Mammary epithelial cell (primary cell): ENCODE data around the gene ISOC2.

Experiments
- EZH2 ChIP-seq: IDR thresholded peaks from 2 replicates; pipeline ENCODE4 v1.6.1; 2012; ENCODE audit warnings: low read length, inconsistent platforms, borderline replicate concordance
- TF ChIP-seq, protein P1 (sequence below), 2 donors: IDR thresholded peaks in 1 of 2; conservative IDR thresholded peaks in 1 of 2; 2 replicates each; pipeline ENCODE4 v1.5.1; 2011 to 2012; ENCODE audit warnings: inconsistent platforms in 2 of 2, low read length in 2 of 2, mild to moderate bottlenecking in 2 of 2, control low read depth in 1 of 2, low read depth in 1 of 2; ENCODE audit not compliant: insufficient read depth in 1 of 2; ENCODE audit errors: extremely low read depth in 1 of 2

- TF ChIP-seq, protein P1, sequence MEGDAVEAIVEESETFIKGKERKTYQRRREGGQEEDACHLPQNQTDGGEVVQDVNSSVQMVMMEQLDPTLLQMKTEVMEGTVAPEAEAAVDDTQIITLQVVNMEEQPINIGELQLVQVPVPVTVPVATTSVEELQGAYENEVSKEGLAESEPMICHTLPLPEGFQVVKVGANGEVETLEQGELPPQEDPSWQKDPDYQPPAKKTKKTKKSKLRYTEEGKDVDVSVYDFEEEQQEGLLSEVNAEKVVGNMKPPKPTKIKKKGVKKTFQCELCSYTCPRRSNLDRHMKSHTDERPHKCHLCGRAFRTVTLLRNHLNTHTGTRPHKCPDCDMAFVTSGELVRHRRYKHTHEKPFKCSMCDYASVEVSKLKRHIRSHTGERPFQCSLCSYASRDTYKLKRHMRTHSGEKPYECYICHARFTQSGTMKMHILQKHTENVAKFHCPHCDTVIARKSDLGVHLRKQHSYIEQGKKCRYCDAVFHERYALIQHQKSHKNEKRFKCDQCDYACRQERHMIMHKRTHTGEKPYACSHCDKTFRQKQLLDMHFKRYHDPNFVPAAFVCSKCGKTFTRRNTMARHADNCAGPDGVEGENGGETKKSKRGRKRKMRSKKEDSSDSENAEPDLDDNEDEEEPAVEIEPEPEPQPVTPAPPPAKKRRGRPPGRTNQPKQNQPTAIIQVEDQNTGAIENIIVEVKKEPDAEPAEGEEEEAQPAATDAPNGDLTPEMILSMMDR (conservative IDR thresholded peaks at IDR 0.05 in 1 of 2, IDR thresholded peaks at IDR 0.05 in 1 of 2; ENCODE audit: extremely low read depth in 1 of 2, insufficient read depth in 1 of 2, low read depth in 1 of 2, low read length in 2 of 2): no peak
- TF ChIP-seq EZH2: no peak
Measured at GRCh38 chr19:55504981-55505380, 43.5 kb upstream of the ISOC2 start.
